ENCODE data around the gene ODAD2.
"Not testable (repeated sequence)": the region's sequence is repeated elsewhere in the genome, so short reads cannot be mapped to it uniquely, and the experiment has no call there.

GRCh38 chr10:27989357-27989756 lies 9.5 kb downstream of the ODAD2 start:
- TF ChIP-seq CTCF (conservative IDR thresholded peaks at IDR 0.05; ENCODE audit: low read length); EZH2phosphoT487 (IDR thresholded peaks at IDR 0.05; ENCODE audit: borderline replicate concordance, low read depth, low read length): not testable (repeated sequence)

All from OCI-LY7 (cell line).